ENCODE measurements around the gene DMBX1.

- no peak for TF ChIP-seq CTCF (IDR thresholded peaks at IDR 0.05)
- no peak for TF ChIP-seq POLR2A (IDR thresholded peaks at IDR 0.05)
Measured at GRCh38 chr1:46497665-46498064, 8.0 kb downstream of the DMBX1 start.
